ENCODE data around the gene POU2F1.

DNA sequence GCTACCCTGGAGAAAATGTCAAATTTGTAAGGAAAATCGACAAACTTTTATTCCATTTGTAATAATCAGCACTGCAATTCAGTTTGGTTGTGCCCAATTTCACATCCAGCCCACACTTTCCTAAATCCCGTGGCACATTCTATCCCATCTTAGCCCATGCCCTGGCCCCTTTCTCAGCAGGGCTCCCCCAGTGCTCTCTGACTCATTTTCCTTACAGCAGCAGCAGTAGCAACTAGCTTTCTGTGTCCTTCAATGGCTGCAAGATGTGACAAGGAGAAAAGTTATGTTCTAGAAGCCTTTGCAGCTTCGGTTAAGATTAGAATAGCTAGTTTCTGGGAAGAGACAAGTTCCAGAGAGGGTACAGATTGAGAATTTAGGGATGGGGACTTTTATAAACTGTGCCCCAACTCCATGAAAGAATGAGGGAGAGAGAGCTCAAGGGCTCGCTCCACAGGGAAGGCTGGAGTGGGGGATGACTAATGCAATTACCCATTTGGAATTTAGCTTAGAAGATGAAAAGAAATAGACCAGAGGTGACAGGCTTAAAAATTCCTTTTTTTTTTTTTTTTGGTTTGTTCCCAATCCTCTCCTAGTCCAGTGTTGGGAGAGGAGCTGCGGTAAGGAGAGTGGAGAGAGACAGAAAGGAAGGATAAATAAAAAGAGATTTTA is 47.0 kb upstream of the POU2F1 start:
- TF ChIP-seq POLR2A (IDR thresholded peaks at IDR 0.05), result no peak
- TF ChIP-seq, protein P1, sequence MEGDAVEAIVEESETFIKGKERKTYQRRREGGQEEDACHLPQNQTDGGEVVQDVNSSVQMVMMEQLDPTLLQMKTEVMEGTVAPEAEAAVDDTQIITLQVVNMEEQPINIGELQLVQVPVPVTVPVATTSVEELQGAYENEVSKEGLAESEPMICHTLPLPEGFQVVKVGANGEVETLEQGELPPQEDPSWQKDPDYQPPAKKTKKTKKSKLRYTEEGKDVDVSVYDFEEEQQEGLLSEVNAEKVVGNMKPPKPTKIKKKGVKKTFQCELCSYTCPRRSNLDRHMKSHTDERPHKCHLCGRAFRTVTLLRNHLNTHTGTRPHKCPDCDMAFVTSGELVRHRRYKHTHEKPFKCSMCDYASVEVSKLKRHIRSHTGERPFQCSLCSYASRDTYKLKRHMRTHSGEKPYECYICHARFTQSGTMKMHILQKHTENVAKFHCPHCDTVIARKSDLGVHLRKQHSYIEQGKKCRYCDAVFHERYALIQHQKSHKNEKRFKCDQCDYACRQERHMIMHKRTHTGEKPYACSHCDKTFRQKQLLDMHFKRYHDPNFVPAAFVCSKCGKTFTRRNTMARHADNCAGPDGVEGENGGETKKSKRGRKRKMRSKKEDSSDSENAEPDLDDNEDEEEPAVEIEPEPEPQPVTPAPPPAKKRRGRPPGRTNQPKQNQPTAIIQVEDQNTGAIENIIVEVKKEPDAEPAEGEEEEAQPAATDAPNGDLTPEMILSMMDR (IDR thresholded peaks at IDR 0.05), result no peak

Measured in Peyer's patch (tissue), 4 donors.